HG03565 (cell line): ENCODE data around the gene GALNT15.

ENCODE experiments used
- ATAC-seq: cut with Tn5 transposase; IDR thresholded peaks from one replicate; pipeline ENCODE4 v1.9.1; 2021; ENCODE audit warnings: mild to moderate bottlenecking, moderate library complexity; ENCODE audit not compliant: unreplicated experiment

The GALNT15 gene

DNA sequence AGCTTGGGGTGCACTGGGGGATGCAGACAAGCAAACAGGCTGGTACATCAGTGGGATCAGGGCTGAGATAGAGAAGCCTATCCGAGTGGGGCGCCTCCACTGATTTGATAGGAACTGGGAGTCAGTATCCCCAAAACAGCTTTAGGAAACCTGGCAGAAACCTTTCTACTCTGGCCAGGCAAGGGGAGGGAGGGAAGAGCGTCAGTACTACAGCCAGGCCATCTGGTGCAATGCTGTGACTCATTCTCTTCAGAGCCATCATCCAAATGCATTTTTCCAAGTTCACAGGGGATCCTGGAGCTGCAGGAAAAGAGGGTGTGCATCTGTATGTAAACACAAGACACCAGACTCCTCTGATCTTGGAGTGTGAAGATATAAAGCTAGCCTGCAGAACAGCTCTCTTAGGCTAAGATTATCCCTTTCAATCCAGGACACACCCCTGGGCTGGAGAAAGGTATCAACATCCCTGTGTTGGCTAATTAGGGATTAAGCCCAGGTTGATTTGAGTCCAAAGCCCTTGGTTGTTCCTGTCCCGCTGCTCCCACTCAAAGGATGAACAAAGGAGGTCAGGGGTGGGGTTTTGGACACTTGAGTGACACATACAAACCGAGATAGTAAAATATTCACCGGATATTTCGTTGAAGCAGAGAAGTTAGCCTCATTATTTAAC is 9.3 kb downstream of the GALNT15 start:
- no peak for ATAC-seq

GRCh38 chr3:16186086-16186485 is 11.6 kb downstream of the GALNT15 start:
- ATAC-seq, result no peak

DNA sequence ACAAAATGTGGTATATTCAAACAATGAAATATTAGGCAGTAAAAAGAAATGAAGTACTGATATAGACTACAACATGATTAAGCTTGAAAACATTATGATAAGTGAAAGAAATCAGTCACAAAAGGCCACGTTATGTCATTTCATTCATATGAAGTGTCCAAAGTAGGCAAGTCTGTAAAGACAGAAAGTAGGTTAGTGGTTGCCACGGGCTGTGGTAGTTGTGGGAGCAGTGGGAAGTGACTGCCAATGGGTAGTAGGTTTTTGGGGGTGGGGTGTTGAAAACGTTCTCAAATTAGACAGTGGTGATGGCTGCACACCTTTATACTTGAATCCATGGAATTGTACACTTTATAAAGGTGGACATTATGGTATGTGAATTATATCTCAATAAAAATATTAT is 12.1 kb downstream of the GALNT15 start:
- ATAC-seq, result no peak

- ATAC-seq, result no peak
These were observed 12.8 kb downstream of the GALNT15 start for GRCh38 chr3:16187213-16187790.

GRCh38 chr3:16188071-16188470 is 13.6 kb downstream of the GALNT15 start:
- ATAC-seq, result no peak

GRCh38 chr3:16189201-16189600 is 14.7 kb downstream of the GALNT15 start:
- no peak for ATAC-seq

GRCh38 chr3:16190704-16191103 is 16.2 kb downstream of the GALNT15 start:
- no peak for ATAC-seq

- no peak for ATAC-seq
These were observed 17.1 kb downstream of the GALNT15 start for GRCh38 chr3:16191591-16191990.

DNA sequence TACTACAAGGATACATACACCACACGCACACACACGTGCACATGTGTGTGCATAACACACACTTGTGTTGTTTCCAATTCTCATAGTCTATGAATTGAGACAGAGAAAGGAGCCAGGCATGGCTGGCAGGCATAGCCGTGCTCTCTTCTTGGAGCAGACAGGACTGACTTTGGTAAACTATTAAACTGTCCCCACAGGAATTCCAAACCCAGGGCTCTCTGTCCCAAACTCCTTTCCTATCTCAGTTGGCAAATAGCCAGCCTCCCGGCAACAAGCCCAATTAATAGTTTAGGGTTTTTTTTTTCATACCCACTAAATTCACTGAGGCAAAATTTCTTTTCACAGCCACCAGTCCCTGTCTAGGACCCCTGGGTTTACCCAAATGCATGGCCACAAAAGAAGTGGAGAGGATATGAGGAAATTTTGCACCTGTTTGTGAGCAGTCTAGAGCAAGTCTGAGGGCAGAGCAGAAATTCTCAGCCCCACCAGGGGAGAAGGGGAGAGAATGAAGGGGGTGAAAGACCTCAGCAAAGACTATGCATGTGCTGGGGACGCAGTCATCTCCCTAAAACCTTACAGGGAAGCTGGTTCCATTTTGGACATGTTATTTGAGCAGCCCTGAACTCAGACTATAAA is 17.8 kb downstream of the GALNT15 start:
- no peak for ATAC-seq

DNA sequence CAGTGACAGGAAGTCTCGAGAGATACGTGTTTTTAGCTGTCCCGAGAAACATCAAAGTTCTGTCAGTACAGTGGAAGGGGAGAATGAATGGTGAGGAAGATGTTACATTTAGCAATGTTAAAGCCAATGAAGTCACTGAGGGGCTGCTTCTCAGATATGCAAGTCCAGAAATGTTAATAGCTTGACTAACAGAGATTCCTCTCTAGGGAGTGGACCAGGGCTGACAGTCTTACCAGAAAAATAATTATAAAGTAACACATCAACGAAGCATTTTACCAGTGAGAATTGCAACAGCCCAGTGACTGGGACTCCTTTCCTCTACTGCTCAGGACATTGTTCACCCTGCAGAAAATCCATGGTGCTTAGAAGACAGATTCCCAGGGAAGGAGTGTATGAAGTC is 23.9 kb downstream of the GALNT15 start:
- no peak for ATAC-seq

DNA sequence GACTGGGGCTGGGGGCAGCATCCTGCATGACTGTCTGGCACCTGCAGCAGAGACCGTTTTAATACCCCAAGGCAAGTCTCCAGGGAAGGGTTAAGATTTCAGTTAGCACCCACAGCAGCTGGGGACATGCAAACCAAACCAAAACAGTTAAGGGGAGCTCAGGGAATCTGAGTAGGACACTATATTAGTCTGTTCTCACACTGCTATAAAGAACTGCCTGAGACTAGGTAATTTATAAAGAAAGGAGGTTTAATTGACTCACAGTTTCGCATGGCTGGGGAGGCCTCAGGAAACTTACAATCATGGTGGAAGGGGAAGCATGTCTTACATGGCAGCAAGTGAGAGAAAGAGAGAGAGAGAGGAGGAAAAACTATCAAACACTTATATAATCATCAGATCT is 25.3 kb downstream of the GALNT15 start:
- ATAC-seq, result no peak

GRCh38 chr3:16200411-16200810 is 25.9 kb downstream of the GALNT15 start:
- ATAC-seq, result no peak

DNA sequence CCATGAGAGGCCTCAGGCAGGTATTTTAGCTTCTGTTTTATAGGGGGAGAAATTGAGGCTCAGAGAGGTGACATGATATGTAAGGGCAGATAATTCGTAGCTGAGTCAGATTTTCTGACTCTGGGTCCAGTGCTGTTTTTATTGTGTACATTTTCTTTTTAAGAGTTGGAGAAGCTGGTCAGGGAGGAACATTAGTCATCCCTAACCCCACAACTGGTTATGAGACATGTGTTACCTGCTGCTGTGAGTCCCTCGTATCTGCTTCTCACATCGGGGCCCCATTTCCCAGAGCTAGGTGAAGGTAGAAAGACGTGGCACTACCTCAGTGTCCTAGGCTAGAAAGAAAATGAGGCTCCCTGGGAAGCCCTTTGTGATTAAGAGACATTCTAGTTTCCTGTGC is 28.6 kb downstream of the GALNT15 start:
- no peak for ATAC-seq

DNA sequence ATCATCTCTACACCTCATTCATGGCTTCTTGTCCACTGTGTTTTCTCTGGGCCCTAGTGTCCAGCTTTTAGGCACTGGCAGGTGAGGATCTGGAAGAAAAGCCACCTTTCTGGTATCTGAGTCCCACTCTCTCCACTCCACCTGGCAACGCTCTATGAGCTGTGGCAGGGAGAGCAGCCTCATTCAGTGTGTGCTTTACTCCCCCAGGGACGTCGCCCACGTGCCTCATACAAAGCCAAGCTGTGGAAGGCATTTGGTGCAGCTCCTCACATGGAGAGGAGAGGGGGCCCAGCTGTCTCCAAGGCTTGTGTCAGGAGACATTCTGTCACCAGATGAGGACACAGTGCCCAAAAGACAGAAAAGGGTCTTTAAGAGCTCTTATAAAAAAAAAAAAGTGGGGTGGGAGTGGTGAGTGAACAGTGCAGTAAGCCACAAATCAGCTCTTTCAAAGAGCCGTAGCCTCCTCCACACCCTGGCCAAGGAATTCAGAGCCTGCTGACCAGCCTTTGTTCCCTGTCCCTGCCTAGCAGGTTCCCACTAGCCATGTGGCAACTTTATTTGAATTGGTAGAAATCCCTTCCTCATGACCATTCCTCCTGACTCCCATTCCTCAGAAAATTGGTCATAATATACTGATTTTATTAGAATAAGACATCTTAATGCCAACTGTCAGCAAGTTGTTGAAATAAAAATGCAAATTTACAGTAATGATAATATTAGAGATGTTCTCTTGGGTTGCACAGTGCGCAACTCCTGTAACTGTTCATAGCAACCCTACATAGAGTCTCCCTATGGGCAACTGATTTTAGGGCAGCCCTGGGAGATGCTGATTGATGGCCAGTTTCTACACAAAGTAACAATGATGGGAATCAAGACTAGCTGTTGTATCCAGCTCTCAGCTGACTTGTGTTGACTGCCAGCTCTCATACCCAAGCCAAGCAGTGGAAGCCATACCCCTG is 29.5 kb downstream of the GALNT15 start:
- ATAC-seq, result no peak

- ATAC-seq, result no peak
These were observed 30.3 kb downstream of the GALNT15 start for GRCh38 chr3:16204751-16205150.

DNA sequence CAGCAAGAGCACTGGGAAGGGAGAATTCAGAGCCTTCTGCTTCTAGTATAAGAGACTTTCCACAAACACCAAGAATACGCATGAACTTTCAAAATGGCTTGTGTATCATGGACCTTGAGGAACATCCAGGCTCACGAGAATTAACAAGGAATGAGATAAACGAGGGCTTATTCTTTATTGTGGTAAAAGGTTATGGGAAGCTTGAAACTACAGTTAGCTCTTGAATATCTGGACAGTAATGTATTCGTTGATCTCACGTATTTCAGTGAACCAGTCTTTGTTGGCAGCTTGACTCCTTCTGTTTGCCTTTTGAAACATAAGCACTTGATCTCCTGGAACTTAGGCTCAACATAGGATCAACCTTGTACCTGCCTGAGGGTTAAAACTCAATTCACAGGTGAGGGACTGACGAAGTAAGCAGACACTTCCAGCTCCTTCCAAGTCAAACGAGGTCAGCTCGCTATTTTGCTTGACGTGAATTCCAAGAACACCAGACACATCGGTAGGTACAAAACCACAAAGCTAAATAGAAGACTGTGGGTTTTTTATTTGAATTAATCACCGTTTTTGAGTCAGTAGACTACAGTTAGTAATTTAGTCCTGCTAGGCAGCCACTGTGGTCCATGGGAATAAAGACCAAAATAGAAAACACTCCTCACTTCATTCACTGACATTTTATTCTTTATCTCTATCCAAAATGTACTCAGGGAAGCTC is 30.8 kb downstream of the GALNT15 start:
- no peak for ATAC-seq

DNA sequence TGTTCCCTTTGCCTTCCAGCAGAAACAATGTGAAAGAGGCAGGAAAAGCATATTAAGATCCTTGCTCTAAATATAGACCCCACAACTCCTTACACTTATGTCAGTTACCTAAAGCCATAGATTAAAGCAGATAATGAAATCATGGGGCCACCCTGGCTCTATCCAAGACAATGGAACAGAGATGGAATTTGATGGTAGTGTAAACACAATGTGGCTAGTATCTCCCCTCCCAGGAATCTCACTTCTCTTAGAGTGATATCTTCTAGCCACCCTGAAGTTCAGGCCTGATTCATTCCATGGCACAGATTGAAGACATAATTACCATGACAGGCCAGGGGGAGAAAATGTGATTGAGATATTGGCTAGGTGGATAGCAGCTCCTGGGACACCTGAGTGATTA is 32.6 kb downstream of the GALNT15 start:
- no peak for ATAC-seq

DNA sequence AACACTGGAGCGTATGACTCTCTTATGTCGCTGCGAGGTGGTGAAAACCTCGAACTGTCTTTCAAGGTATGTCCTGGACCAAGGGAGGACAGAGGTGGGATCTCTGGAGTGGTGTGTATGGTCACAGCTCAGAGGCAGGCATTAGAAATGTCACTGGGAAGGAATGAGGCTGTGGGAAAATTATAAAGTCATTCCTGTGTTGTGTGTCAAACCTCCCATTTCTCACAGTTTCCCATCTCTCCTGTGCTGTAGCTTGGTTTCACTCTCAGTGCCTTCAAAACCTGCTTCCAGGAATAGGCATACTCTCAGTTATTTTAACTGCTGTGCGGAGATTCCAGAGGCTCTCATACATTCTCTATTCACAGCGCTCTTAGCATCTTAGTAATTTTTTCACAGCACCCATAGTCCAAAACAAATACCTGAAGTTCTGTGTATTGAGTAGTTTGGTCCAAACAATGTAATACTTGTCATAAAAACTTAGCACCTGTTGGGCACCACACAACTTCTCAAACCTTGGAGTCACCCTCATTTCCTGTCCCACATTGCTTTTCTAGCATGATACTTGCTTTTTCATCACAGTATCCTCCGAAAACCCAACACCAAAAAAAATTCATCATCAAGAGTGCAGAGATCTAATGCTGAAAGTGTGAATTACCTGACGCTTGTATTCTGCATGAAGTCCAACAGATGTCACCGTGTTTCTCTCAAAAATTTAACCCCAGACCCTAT is 36.9 kb downstream of the GALNT15 start:
- no peak for ATAC-seq

GRCh38 chr3:16214366-16214765 is 39.9 kb downstream of the GALNT15 start:
- ATAC-seq, result no peak

GRCh38 chr3:16216373-16216935 is 42.0 kb downstream of the GALNT15 start:
- ATAC-seq, result no peak
